ENCODE measurements around the gene HNRNPL.

HNRNPL gene

DNA sequence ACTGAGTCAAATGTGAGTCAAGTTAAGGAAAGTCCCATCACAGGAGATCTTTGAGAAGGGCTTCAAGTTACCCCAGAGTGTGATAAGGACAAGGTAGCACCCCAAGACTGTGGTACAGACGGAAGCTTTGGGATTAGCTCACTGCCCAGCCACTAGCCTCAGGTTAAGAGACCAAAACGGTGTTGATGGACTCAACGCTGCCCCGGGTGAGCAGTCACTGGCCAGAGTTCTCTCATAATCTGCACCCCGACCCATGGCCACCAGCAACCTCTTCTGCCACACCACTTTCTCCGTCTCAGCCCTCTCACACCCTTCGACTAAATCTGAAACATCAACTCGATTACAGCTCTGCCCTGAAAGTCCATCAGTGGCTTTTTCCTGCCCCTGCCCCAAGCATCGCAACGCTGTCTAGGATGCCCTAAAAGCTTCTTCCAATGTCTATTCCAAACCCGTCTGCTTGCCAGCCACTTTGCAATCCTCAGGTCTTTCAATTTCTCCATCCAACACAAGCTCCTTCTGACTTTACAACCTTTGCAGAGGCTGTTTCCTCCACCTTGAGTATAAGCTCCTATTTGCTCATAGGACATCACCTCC is 5.6 kb downstream of the HNRNPL start:
- H3K4me3 ChIP-seq (ENCODE audit: low read length), result no peak overlapping the region
- TF ChIP-seq ZNF274 (IDR thresholded peaks at IDR 0.05; ENCODE audit: low read depth, low read length), result no peak

DNA sequence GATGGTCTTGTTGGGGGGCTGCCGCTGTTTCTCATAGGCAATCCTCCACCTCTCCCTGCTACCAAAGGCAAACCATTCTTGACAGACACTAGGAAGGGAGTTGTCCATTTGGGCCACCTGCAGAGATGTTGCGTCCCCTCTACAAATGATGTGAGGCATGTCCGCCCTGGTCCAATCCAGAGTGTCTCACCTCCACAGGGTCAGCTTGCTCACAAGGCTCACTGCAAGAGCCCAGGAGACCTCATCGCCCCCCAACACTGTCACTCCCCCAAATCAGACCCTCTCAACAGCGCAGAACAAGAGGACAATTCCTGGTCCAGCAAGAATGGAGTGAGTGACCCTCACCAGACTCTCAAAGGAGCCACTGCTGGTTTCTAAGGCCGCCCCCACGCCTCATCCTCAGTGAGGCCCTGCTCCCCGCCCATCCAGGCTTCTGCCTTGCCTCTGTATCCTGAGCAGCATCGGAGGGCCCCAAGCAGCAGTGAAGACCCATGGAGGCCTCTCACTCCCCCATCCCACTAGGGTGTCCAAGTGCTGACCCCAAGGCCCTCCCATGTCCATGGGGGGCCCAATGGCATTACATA is 6.5 kb downstream of the HNRNPL start:
- no peak overlapping the region for H3K4me3 ChIP-seq (ENCODE audit: low read length)
- no peak for TF ChIP-seq ZNF274 (IDR thresholded peaks at IDR 0.05; ENCODE audit: low read depth, low read length)

DNA sequence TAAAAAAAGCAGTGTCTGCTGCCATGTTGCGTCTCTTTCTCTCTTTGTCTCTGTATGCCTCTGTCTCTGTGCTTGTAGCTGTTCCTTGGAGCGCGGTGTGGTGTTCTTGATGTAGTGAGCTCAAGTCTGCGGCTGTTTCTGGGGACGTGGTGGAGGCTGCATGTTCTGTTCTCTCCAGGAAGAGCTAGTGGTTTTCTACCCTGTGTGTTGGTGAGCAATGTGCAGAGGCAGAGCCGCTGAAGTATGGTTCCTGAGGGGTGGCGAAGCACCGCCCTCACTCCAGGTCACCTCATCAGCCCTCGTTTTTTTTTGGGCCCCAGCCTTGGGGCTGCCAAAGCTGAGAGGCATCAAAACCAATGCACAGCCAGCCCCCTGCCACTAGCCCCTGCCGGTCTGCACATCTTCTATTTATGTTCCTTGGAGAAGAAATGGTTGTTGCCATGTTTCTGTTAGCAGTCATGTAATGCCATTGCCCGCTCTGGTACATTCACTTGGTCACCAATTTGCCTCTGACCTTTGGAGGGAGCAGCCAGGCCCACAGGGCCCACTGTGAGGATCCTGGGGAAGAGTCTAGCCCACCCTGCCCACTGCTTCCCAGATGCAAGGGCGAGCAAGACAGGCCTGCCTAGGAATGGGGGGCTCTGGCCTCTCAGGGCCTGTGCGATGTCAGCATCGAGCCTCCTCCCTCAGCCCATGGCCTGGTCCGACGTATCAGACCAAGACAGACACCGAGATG is 7.2 kb downstream of the HNRNPL start:
- no peak overlapping the region for H3K4me3 ChIP-seq (ENCODE audit: low read length)
- no peak for TF ChIP-seq ZNF274 (IDR thresholded peaks at IDR 0.05; ENCODE audit: low read depth, low read length)

DNA sequence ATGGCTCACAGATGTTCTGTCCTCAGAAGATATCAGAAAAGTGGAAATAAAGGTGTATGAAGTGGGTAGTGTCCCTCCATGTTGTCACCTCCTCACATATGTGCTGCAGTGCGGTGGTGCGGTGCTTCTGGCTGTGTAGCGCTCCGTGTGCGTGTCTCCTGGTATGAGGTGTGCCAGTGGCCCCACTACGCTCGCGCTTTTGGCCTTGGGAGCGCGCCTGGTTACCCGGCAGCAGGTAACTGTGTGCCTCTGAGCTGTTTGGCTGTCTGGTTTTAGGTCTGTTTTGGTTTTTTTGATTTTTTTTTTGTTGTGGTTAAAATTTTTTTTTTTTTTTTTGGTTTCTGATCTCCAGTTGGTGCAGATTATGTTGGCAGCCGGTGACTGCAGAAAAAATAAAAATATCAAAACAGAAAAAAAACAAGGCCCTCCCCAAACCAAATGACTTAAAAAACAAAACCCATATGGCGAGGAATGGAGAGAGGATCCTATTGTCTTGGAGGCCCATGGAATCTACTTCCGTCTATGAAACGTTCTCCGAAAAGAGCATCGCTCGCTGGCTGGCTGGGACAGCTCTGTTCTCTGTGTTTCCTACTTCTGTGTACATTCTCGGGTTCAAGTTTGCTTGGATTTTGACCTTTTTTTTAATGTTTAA is 7.9 kb downstream of the HNRNPL start:
- TF ChIP-seq ZNF274 (IDR thresholded peaks at IDR 0.05; ENCODE audit: low read depth, low read length), result no peak
- H3K4me3 ChIP-seq (ENCODE audit: low read length), result no peak overlapping the region

DNA sequence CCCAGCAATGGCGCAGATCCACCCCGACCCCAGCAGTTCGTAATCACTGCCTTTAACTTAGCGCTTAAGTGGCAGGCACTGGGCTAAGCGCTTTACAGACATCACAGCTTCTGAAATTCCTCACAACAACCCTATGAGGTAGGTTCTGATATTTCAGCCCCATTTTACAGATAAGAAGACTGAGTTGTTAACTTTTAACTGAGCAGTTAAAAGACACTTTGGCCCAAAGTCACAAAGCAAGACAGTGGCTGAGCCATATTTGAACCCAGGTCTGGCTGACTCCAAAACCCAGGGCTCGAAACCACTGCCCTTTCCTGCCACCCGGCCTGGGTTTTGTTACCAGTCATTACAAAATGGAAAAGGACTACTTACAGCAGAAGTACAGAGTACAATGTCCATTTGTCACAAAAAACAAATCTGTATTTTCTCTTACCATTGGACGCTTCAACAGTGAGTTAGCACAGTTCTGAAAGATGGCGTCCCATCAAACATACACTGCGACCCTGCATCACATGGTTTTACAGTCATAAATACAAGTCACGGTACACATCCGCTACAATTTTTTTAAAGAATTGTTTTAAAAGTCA is 8.5 kb downstream of the HNRNPL start:
- no peak overlapping the region for H3K4me3 ChIP-seq (ENCODE audit: low read length)
- no peak for TF ChIP-seq ZNF274 (IDR thresholded peaks at IDR 0.05; ENCODE audit: low read depth, low read length)

DNA sequence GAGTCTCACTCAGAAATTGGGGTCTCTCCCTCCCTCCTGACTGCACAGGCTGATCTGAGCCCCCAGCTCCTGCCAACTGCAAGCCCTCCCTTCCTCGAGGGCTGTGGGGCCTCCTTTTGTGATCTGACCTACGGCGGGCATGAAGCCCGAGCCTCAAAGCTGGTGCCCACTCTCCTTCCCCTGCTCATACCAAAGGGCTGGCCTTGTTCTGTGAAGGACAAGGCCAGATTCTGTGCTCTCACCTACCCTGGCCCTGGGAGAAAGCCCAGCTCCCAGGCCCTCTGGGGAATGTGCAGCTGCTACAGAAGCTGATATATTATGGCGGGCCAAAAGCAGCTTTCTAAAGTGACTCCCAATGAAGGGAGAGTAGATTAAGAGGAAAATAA is 9.2 kb downstream of the HNRNPL start:
- TF ChIP-seq ZNF274 (IDR thresholded peaks at IDR 0.05; ENCODE audit: low read depth, low read length), result no peak
- no peak overlapping the region for H3K4me3 ChIP-seq (ENCODE audit: low read length)

DNA sequence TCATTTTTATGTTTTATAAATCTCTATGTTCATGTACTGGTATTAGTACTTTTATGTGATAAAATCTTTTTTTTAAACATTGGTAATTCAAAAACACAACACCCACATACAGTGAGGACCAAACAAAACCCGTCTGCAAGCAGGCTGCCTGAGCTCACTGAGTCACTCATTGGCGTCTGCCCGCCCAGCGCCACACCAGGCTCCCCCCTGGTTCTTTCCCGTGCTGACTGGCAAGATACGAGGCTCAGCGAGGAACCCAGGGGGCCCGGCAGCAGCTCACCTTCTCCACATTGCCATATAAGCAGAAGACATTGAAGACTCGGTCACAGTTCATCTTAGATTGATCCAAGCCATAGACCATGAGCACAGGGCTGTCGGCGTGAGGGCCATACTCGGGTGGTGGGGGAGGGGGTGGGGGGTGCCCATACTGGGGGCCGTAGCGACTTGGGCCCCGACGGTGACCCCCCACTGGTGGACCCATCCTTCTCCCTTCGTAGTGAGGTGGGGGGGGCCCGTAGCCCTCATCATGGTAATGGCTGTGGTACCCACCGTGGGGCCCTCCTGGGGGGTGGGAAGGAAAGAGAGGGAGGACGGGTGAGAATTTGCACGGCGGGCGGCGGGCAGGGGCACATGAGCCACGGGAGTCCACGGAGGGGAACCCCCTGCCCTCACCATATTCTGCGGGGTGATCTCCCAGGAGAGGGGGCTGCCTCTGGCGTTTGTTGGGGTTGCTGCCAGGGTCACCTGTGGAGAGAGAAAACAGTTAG is 9.8 kb downstream of the HNRNPL start:
- TF ChIP-seq ZNF274 (IDR thresholded peaks at IDR 0.05; ENCODE audit: low read depth, low read length), result no peak
- no peak overlapping the region for H3K4me3 ChIP-seq (ENCODE audit: low read length)

DNA sequence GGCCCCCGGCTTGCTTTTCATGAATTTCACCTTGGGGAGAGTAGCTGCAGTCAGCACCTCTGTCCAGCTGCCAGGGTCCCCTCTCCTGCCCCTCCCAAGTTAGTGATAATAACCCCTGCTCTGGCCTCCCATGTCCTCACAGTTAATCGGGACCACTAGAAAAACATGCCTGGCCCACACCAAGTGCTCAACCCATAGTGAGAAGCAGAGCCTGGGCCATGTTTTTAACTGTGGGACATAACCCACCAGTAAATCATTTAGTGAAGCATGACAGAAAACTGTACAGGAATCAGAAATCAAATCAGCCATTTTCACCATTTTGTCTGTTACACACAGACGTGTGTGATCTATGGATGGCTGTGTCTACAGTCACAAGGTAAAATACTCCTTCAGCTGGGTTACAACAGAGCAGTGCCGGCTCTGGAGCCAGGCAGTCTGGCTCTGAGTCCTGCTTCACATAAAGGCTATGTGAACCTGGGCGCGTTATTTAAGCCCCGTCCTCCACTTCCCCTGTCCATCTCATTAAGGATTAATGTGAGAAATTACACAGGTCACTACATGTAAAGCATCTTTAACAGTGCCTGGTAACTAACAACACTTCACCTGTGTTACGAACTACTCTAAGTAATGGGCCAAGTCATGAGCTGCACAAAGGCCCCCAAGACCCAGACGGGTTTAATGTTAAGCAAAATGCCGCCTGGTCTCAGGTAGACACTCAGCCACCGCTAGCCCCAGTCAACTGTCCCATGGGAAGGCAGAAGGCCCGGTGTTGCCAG is 10.6 kb downstream of the HNRNPL start:
- no peak overlapping the region for H3K4me3 ChIP-seq (ENCODE audit: low read length)

DNA sequence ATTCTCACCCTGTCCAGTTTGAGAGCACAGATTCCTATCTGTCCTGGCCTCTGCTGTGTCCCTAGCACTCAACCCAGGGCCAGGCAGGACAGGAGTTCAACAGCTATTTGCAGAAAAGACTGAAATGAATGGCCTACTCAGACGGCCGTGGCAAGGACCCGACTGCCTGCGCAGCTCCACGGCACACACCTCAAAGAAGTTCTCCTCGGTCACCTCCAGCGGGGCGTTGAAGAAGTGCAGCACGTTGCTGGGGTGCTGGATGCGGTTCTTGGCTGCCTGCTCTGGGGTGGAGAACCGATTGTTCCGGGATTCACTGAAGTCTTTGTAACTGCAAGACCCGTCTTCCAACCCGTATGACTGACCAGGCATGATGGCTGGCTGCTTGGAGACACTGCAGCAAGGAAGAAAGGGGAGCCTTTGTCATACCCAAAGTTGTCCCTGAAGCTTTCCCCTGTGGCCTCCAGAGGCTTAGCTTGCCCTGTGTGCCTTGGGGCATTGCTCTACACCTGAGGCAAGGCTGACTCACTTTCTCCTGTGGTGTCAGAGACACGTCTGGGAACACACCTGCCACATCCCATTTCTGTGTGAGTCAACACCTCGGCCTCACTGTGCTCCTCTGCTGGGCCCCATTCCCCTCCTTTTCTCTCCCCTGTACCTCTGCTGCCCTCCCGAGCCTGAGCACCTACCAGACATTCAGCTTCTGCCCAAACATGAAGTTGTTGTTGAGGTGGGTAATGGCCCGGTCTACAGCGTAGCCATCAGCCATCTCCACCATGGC is 11.4 kb downstream of the HNRNPL start:
- no peak overlapping the region for H3K4me3 ChIP-seq (ENCODE audit: low read length)
- no peak for TF ChIP-seq ZNF274 (IDR thresholded peaks at IDR 0.05; ENCODE audit: low read depth, low read length)

More for the DNA sequence above, 10.6 kb downstream of the HNRNPL start:
- TF ChIP-seq ZNF274 (IDR thresholded peaks at IDR 0.05; ENCODE audit: low read depth, low read length), result no peak

DNA sequence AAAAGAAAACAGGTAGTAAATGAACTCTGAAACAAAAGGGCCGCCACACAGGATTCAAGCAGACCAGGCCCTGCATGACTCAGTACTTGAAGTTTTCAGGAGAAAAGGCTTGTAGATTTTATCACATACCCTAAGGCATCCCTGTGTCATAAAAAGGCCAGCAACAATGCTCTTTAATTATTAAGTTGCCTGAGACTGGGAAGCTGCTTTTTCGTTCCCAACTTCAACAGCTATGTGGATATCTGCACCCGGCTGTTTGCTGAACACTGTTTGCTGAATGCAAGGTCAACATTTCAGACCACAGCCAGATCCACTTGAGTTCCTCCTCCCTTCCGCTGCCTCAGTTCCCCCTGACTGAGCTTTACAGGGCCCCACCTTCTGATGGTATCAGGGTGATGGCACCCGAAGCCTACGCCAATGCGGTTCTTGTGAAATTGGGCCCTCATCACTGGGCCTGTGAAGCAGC is 12.1 kb downstream of the HNRNPL start:
- H3K4me3 ChIP-seq (ENCODE audit: low read length), result no peak overlapping the region
- TF ChIP-seq ZNF274 (IDR thresholded peaks at IDR 0.05; ENCODE audit: low read depth, low read length), result no peak

DNA sequence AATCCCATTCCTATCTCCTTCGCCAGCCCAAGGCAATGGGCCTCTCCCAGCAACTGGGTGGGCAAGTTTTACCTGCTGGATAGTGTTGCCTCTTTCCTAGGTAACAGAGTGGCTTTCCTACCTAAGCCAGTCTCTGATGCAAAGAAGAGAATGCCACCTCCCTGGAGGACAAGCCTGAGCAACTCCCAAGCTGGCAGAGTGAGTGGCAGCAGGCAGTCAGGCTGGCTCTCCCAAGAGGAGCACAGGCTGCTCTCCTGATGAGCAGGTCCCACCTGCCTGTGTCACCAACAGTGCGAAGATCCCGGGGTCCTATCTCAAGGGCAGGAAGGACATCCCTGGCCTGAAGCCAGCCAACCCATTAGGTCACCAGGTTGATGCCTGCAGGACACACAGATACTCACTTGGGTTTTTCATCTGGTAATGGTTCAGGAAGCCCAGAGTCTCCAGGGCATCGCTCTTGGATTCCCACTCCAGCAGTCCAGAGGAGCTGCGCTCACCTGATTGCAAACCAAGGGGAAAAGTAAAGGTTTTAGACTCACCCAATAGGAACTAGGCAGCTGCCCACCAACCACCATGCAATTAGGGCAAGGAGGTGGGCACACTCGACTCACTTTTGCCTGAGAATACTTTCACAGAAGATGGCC is 12.7 kb downstream of the HNRNPL start:
- TF ChIP-seq ZNF274 (IDR thresholded peaks at IDR 0.05; ENCODE audit: low read depth, low read length), result no peak
- no peak overlapping the region for H3K4me3 ChIP-seq (ENCODE audit: low read length)
